Measurements from ENCODE around the gene RPL35. TPM values are rescaled to one million over a fixed set of nuclear protein-coding genes. Genes with fewer than 3 reads are reported as not detected.

RPL35 gene
- total and polyA plus RNA-seq, 10 of the 15 experiments (the other 5 are each of a cell fraction or from before 2014, with no cell fraction given): 2,572 to 6,300 (median 3,864) TPM

DNA sequence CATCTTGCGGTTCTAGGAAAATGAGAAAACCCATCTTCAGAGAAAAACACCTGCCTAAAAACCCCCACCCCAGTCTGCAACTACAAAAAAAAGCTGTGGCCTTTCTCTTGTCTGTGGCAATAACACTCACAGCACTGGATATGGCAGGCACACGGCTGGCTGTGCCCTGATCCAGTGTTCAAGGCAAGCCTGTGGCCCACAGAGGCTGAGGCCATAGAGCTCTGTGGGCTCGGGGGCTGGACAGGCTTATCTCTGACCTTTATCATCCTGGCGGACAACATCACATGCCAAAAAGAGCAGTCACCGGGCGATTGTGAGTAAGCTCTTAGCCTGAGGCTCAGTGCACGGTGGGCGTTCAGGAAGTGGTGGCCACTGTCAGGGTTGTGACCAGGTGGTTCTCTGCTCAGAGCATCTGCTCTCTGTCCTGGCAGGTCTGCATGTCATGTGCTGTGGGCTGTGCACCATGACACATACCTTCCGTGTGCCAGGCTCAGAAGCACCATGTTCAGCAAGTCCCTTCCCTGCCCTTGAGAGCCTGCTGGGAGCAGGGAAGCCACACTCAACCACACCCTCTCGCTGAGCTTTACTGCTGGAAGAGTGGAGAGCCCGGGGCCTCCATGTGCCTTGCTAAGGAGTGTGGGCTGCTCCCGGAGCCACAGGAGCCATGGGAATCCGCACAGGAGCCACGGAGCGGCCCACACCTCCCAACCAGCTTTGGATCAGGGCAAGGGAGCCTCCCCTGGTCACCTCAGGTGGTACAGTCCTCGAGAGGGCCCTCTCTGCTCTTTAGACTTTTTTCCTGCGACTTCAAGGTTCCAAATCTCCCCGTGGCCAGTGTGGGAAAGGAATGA, 43.1 kb downstream of the RPL35 start (continued):
- TF ChIP-seq MTA2 (IDR thresholded peaks at IDR 0.05; ENCODE audit: low read depth) (0 out of 2 replicates have a peak, but pooled peaks have one; percentile 7), SREBF2 (IDR thresholded peaks at IDR 0.05; ENCODE audit: low read length) (no peak), JUND (IDR thresholded peaks at IDR 0.05; ENCODE audit: low read depth, low read length) (no peak), CREM (IDR thresholded peaks at IDR 0.05; ENCODE audit: low read depth) (peak; percentile 41; the same call in 1 of the 2 replicates), NR2C1 (IDR thresholded peaks at IDR 0.05) (no peak), SP1 (IDR thresholded peaks at IDR 0.05; ENCODE audit: low read depth, low read length) (no peak), YY1 (IDR thresholded peaks at IDR 0.05; ENCODE audit: low read depth, low read length) (no peak), BMI1 (IDR thresholded peaks at IDR 0.05; ENCODE audit: borderline replicate concordance) (no peak), BHLHE40 (IDR thresholded peaks at IDR 0.05; ENCODE audit: borderline replicate concordance in 1 of 2, low read depth in 2 of 2, low read length in 1 of 2) (peak in 1 of 2 experiments; percentile 47; a peak in 2 of 4 replicates), SKIL (IDR thresholded peaks at IDR 0.05; ENCODE audit: low read depth, poor library complexity, severe bottlenecking) (no peak), ATF3 (IDR thresholded peaks at IDR 0.05; ENCODE audit: borderline replicate concordance, extremely low read depth, low read depth, low read length) (no peak), RUNX3 (IDR thresholded peaks at IDR 0.05; ENCODE audit: low read length) (peak; percentile 24; the same call in 1 of the 2 replicates)

Measured in GM12878 (cell line).